AG20443 (cell line): ENCODE measurements around the gene XYLT1.

Experiments used
- DNase-seq: peaks from one replicate; pipeline ENCODE4 v3.0.0; 2012; ENCODE audit warnings: low spot score, mixed read lengths

Gene XYLT1

GRCh38 chr16:17333229-17333628, 137.5 kb downstream of the XYLT1 start:
- no peak for DNase-seq

GRCh38 chr16:17331991-17332390, 138.8 kb downstream of the XYLT1 start:
- DNase-seq, result no peak

- peak; percentile 81 for DNase-seq
These were observed 139.6 kb downstream of the XYLT1 start for GRCh38 chr16:17331071-17331607.

- no peak for DNase-seq
These were observed 140.7 kb downstream of the XYLT1 start for GRCh38 chr16:17330044-17330443.

- DNase-seq, result no peak
These were observed 141.4 kb downstream of the XYLT1 start for GRCh38 chr16:17329391-17329790.

GRCh38 chr16:17328932-17329331, 141.8 kb downstream of the XYLT1 start:
- no peak for DNase-seq

- DNase-seq, result no peak
These were observed 143.0 kb downstream of the XYLT1 start for GRCh38 chr16:17327664-17328335.

GRCh38 chr16:17325476-17326143, 145.2 kb downstream of the XYLT1 start:
- no peak for DNase-seq

- DNase-seq, result no peak
These were observed 146.3 kb downstream of the XYLT1 start for GRCh38 chr16:17324451-17324850.

GRCh38 chr16:17323171-17323570, 147.6 kb downstream of the XYLT1 start:
- DNase-seq, result no peak

- DNase-seq, result no peak
These were observed 148.9 kb downstream of the XYLT1 start for GRCh38 chr16:17321824-17322223.

GRCh38 chr16:17320009-17320408, 150.8 kb downstream of the XYLT1 start:
- no peak for DNase-seq

- peak; percentile 41 for DNase-seq
These were observed 152.5 kb downstream of the XYLT1 start for GRCh38 chr16:17318238-17318637.

- no peak for DNase-seq
These were observed 154.8 kb downstream of the XYLT1 start for GRCh38 chr16:17316005-17316404.

GRCh38 chr16:17313793-17314547, 156.8 kb downstream of the XYLT1 start:
- DNase-seq, result no peak

GRCh38 chr16:17313085-17313611, 157.6 kb downstream of the XYLT1 start:
- peak; percentile 59 for DNase-seq

- no peak for DNase-seq
These were observed 158.6 kb downstream of the XYLT1 start for GRCh38 chr16:17312094-17312710.

GRCh38 chr16:17311333-17312093, 159.2 kb downstream of the XYLT1 start:
- DNase-seq, result no peak

GRCh38 chr16:17309510-17309909, 161.2 kb downstream of the XYLT1 start:
- DNase-seq, result no peak

GRCh38 chr16:17308186-17308585, 162.6 kb downstream of the XYLT1 start:
- DNase-seq, result no peak

GRCh38 chr16:17307504-17307903, 163.3 kb downstream of the XYLT1 start:
- no peak for DNase-seq
